ENCODE results near the gene OBSL1.
A peak's percentile ranks its signal among the peaks of the same experiment; 100 is the strongest.

Gene OBSL1

GRCh38 chr2:219512524-219513216 lies 58.7 kb downstream of the OBSL1 start:
- no peak for DNase-seq (ENCODE audit: low spot score)

- DNase-seq (ENCODE audit: low spot score): peak; percentile 27
Observed at GRCh38 chr2:219511547-219512325, 59.6 kb downstream of the OBSL1 start.

GRCh38 chr2:219510512-219511135 lies 60.7 kb downstream of the OBSL1 start:
- no peak for DNase-seq (ENCODE audit: low spot score)

GRCh38 chr2:219509780-219510511 lies 61.4 kb downstream of the OBSL1 start:
- peak; percentile 81 for DNase-seq (ENCODE audit: low spot score)

GRCh38 chr2:219508971-219509779 lies 62.2 kb downstream of the OBSL1 start:
- DNase-seq (ENCODE audit: low spot score): peak; percentile 13

GRCh38 chr2:219508444-219508734 lies 63.0 kb downstream of the OBSL1 start:
- DNase-seq (ENCODE audit: low spot score): no peak

- DNase-seq (ENCODE audit: low spot score): no peak
Observed at GRCh38 chr2:219507581-219508443, 63.5 kb downstream of the OBSL1 start.

- DNase-seq (ENCODE audit: low spot score): no peak
Observed at GRCh38 chr2:219506802-219507526, 64.4 kb downstream of the OBSL1 start.

GRCh38 chr2:219506153-219506801 lies 65.1 kb downstream of the OBSL1 start:
- DNase-seq (ENCODE audit: low spot score): no peak

GRCh38 chr2:219505585-219505984 lies 65.8 kb downstream of the OBSL1 start:
- no peak for DNase-seq (ENCODE audit: low spot score)

GRCh38 chr2:219502618-219503017 lies 68.7 kb downstream of the OBSL1 start:
- no peak for DNase-seq (ENCODE audit: low spot score)

GRCh38 chr2:219501849-219502248 lies 69.5 kb downstream of the OBSL1 start:
- no peak for DNase-seq (ENCODE audit: low spot score)

Data from hematopoietic multipotent progenitor cell treated with erythropoietin and hydrocortisone succinate and interleukin-3 and kit ligand, for 17 days (in vitro differentiated cells).